ENCODE measurements around the gene USP53. TPM values are rescaled to one million over a fixed set of nuclear protein-coding genes. Genes with fewer than 3 reads are reported as not detected.
A peak's percentile ranks its signal among the peaks of the same experiment; 100 is the strongest.

USP53 gene
- total and polyA plus RNA-seq, 2 of the 13 experiments (the other 11 are each of a cell fraction or from before 2014, with no cell fraction given), result 5.3 to 8.1 TPM

DNA sequence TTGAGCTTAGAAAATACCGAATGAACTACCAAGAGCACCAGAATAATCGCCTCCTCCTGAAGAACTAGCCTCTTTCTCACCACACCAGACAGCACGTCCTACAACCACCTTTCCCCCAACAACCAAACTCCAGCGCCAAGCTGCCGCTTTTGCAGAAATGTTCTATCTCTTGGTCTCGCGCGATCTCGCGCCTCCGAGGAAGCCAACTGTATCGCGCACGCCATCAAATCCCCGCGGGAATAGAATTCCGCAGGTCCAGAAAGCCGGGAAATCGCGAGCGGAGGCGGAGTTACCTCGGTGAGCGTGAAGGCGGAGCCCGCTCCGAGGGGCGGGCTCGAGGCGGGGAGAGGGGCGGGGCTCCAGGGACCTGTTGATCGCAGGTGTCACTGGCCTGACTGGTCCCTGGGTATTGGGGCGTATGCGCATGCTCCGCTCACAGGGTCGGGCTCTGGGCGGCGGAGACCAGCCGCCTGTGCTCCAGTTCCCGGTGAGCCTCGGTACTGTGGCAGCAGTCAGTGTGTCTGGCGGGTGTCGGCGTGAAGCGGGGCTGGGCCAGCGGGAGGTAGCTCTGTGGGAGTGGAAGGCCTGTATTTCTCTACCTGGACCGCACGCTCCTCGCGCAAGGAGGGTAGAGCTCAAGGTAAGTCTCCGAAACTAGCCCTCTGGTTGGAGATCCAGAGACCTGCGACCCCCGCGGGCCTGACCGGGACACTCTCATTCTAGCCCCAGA, at the start of gene USP53 (continued):
- TF ChIP-seq ZNF337 (CRISPR knock-in tag; IDR thresholded peaks at IDR 0.05; ENCODE audit: borderline replicate concordance, low read depth) (no peak), TRIM24 (CRISPR knock-in tag; IDR thresholded peaks at IDR 0.05) (no peak), ZBTB20 (CRISPR knock-in tag; IDR thresholded peaks at IDR 0.05; ENCODE audit: borderline replicate concordance, low read depth) (peak; percentile 52), HOMEZ (CRISPR knock-in tag; IDR thresholded peaks at IDR 0.05; ENCODE audit: low read depth) (peak; percentile 97), ZNF782 (CRISPR knock-in tag; IDR thresholded peaks at IDR 0.05; ENCODE audit: borderline replicate concordance) (peak; percentile 88), ZNF766 (CRISPR knock-in tag; IDR thresholded peaks at IDR 0.05; ENCODE audit: borderline replicate concordance) (0 out of 2 replicates have a peak, but pooled peaks have one; percentile 13), MEIS1 (CRISPR knock-in tag; IDR thresholded peaks at IDR 0.05; ENCODE audit: borderline replicate concordance) (0 out of 2 replicates have a peak, but pooled peaks have one; percentile 32), SNAI1 (CRISPR knock-in tag; IDR thresholded peaks at IDR 0.05; ENCODE audit: borderline replicate concordance) (0 out of 2 replicates have a peak, but pooled peaks have one; percentile 20), ZNF407 (CRISPR knock-in tag; IDR thresholded peaks at IDR 0.05; ENCODE audit: not compliant biosample characterization) (peak; percentile 76), ZNF724P (CRISPR knock-in tag; IDR thresholded peaks at IDR 0.05; ENCODE audit: borderline replicate concordance) (no peak), ELF1 (CRISPR knock-in tag; IDR thresholded peaks at IDR 0.05) (peak; percentile 79)
- TF ChIP-seq, protein P1, sequence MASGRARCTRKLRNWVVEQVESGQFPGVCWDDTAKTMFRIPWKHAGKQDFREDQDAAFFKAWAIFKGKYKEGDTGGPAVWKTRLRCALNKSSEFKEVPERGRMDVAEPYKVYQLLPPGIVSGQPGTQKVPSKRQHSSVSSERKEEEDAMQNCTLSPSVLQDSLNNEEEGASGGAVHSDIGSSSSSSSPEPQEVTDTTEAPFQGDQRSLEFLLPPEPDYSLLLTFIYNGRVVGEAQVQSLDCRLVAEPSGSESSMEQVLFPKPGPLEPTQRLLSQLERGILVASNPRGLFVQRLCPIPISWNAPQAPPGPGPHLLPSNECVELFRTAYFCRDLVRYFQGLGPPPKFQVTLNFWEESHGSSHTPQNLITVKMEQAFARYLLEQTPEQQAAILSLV (CRISPR knock-in tag; IDR thresholded peaks at IDR 0.05; ENCODE audit: borderline replicate concordance), result peak; percentile 57; the same call in 1 of the 2 replicates
- TF ChIP-seq, protein P2, sequence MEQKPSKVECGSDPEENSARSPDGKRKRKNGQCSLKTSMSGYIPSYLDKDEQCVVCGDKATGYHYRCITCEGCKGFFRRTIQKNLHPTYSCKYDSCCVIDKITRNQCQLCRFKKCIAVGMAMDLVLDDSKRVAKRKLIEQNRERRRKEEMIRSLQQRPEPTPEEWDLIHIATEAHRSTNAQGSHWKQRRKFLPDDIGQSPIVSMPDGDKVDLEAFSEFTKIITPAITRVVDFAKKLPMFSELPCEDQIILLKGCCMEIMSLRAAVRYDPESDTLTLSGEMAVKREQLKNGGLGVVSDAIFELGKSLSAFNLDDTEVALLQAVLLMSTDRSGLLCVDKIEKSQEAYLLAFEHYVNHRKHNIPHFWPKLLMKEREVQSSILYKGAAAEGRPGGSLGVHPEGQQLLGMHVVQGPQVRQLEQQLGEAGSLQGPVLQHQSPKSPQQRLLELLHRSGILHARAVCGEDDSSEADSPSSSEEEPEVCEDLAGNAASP (CRISPR knock-in tag; IDR thresholded peaks at IDR 0.05; ENCODE audit: borderline replicate concordance), result peak; percentile 12; the same call in 1 of the 2 replicates
